GM18498 (cell line): ENCODE data around the gene PANK1.

ENCODE experiments used
- ATAC-seq: cut with Tn5 transposase; IDR thresholded peaks from one replicate; pipeline ENCODE4 v1.9.1; 2021; ENCODE audit warnings: mild to moderate bottlenecking, moderate library complexity; ENCODE audit not compliant: unreplicated experiment

The PANK1 gene

GRCh38 chr10:89652806-89653370, 7.8 kb upstream of the PANK1 start:
- ATAC-seq = no peak

- peak; percentile 59 for ATAC-seq
Measured at GRCh38 chr10:89651916-89652573, 7.0 kb upstream of the PANK1 start.

GRCh38 chr10:89651205-89651915, 6.3 kb upstream of the PANK1 start:
- ATAC-seq = no peak

- no peak for ATAC-seq
Measured at GRCh38 chr10:89649051-89649450, 4.0 kb upstream of the PANK1 start.

- ATAC-seq = no peak
Measured at GRCh38 chr10:89648074-89648473, 3.0 kb upstream of the PANK1 start.

- no peak for ATAC-seq
Measured at GRCh38 chr10:89646889-89647657, 2.0 kb upstream of the PANK1 start.

GRCh38 chr10:89645742-89646172, 715 bp upstream of the PANK1 start:
- ATAC-seq = no peak

- peak; percentile 39 for ATAC-seq
Measured at GRCh38 chr10:89644691-89644966, 413 bp downstream of the PANK1 start.

GRCh38 chr10:89643812-89644690, 991 bp downstream of the PANK1 start:
- ATAC-seq = peak; percentile 86

GRCh38 chr10:89643431-89643811, 1.6 kb downstream of the PANK1 start:
- ATAC-seq = no peak

- ATAC-seq = no peak
Measured at GRCh38 chr10:89642193-89642592, 2.8 kb downstream of the PANK1 start.

- ATAC-seq = no peak
Measured at GRCh38 chr10:89640241-89640640, 4.8 kb downstream of the PANK1 start.

GRCh38 chr10:89639326-89639725, 5.7 kb downstream of the PANK1 start:
- no peak for ATAC-seq

- ATAC-seq = no peak
Measured at GRCh38 chr10:89637113-89637512, 7.9 kb downstream of the PANK1 start.

- ATAC-seq = no peak
Measured at GRCh38 chr10:89634637-89635036, 10.4 kb downstream of the PANK1 start.

GRCh38 chr10:89633484-89633883, 11.6 kb downstream of the PANK1 start:
- ATAC-seq = no peak

GRCh38 chr10:89632824-89633223, 12.2 kb downstream of the PANK1 start:
- ATAC-seq = no peak

GRCh38 chr10:89627830-89628229, 17.2 kb downstream of the PANK1 start:
- no peak for ATAC-seq

GRCh38 chr10:89625041-89625765, 19.8 kb downstream of the PANK1 start:
- no peak for ATAC-seq

- no peak for ATAC-seq
Measured at GRCh38 chr10:89624020-89624419, 21.0 kb downstream of the PANK1 start.
